GM18499 (cell line): ENCODE results near the gene ZNF469.

Source experiments
- ATAC-seq: cut with Tn5 transposase; IDR thresholded peaks from one replicate; pipeline ENCODE4 v1.9.1; 2021; ENCODE audit warnings: moderate number of reproducible peaks; ENCODE audit not compliant: insufficient read depth, unreplicated experiment

The ZNF469 gene

DNA sequence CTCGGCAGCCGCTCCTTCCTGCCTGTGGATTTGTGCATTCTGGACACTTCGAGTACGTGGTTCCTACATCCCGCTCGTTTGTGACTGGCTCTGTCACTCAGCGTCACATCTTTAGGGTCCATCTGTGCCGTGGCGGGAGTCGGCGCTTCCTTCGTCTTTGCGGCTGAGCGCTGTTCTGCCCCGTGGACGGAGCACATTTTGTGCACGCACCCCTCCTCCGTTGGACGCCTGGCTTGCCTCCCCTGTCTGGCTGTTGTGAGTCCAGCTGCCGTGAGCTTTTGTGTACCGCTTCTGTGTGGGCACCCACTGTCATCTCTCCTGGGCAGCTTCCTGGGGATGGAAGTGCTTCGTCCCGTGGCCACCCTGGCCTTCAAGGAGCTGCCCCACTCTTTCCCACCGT, 6.4 kb downstream of the ZNF469 start:
- no peak for ATAC-seq

DNA sequence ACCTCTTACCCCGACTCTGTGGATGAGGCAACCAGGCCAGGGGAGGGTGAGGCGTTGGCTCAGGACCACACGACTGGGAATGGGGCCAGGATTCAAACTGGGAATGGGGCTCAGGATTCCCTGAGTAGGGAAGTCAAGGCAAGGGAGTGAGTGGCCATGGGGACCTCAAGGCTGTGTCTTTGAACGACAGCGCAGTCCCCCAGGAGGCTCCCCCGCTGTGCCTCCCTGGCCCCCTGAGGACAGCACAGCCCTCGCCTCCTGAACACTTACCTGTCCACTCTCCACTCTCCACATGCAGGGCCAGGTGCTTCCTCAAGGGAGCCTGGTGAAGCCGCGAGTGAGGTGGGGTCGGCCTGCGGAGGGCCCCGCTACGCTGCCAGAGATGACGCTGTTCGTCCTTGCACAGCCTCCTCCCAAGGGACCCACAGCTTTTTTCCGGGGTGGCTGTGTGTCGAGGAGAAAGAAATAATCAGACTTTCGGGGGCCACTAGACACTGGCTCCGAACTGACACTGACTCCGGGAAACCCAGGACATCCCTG, 6.9 kb downstream of the ZNF469 start:
- ATAC-seq: no peak

DNA sequence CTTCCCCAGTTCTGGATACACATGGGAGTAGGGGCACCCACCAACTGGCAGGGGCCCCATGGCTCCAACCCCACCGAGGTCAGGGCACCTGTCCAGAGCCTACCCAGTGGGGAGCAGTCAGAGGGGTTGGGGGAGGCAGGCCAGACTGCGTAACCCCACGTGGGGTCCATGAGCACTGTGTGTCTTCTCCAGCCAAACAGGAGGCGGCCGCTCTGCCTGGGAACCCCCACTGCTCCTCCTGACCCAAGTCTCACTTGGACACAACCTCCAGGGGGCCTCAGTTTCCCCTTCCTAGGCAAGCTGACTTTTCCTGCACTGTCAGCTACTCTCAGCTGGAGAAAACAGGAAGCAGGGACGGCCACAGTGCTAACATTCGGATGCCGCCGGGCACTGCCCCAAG, 7.5 kb downstream of the ZNF469 start:
- no peak for ATAC-seq

DNA sequence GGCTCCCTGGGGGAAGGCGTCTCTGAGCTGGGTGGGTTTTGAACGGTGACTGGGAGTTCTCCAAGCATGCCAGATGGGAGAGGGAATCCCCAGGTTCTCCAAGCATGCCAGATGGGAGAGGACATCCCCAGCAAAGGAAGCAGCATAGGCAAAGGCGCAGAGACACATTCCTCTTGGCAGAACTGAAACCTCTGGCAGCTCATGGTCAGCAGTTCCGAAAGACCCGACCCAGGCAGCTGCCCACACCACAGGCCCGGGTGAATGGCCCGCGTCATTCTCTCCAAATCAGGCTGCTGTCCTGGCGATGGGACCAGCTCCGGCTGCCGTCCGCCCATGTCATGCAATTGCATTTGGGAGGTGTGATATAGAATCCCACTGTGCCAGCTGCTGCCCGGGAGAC, 8.0 kb downstream of the ZNF469 start:
- ATAC-seq: no peak

DNA sequence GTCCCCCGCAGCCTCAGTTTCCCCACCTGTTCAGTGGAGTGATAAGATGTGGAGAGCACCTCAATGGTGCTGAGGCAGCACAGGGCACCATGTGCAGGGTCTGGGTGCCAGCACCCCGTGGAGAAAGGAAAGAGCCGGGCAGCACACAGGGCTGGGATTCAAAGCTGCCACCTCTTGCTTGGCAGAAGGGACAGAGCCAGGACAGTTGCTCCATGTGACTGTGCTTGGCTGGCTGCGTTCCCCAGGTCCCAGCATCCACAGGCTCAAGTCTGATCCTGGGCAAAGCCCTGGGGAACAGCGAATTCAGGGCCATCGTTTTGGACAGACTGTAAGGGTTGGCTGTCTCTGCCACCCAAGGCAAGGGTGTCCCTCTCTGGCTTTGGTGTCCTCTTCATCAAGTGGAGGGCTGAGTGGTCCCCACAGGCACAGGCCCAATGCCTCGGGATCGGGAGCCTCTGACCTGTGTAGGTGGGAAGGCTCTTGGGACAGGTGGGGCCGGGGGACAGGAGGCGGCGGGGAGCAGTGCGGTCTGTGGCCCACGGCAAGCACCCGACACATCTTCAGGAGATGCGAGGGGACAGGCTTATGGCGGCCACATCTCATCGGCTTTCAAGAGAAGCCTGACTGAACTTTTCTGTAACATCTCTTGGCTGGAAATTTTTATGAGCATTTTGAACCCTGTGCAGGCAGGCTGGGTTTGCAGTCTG, 8.5 kb downstream of the ZNF469 start:
- ATAC-seq: no peak

DNA sequence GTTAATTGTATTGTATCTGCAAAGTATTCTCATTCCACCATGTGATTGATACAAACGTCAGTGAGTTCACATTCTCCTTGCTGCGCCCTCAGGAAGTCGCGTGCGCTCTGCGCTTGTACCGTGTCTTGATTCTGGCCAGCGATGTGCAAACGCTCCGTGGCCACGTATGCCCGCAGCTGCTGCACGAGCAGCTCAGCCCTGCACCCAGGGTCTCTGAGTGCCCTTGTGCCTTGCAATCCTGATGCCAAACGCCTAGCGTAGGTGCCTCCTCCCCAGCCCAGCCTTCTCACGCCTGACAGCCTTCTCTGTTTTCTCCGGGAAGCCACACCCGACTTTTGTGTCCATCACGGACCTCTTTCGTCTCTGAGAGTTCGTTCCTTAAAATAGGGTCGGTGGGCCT, 9.4 kb downstream of the ZNF469 start:
- no peak for ATAC-seq

DNA sequence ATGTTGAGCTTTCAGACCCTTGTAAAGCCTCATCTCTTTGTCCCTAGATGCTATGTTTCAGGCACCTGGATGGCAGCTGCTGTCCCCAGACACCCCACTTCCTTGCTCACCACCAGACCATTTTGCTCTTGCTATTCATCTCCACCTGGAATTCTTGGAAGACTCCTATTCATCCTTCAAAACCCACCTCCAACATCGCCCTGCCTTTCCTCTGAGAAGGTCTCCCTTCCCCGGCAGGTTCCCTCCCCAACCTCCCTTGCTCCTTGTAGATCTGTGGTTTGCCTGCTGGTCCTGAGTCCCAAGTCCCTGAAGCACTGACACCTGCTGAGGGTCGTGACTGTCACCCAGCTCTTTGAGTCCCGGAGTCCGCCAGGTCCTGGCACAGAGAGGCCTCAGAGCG, 9.9 kb downstream of the ZNF469 start:
- no peak for ATAC-seq

DNA sequence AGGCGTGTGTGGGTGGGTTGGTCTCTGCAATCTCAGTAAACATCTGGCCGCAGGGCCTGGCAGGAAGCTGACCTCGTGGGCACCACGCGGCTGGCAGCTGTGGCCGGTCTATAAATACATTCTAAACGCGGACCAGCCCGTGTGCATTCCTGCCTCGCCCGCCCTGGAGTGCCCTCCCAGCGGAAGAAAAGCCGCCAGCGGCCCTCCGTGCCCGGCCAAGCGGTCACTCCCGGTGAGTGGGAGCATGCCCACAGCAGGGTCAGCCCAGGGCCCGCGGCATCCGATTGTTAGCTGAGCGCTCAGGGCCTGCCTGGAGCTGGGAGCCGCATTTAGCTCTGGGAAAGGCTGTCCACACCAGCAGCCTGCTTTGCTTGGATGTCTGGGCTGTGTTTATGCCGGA, 10.3 kb downstream of the ZNF469 start:
- no peak for ATAC-seq

DNA sequence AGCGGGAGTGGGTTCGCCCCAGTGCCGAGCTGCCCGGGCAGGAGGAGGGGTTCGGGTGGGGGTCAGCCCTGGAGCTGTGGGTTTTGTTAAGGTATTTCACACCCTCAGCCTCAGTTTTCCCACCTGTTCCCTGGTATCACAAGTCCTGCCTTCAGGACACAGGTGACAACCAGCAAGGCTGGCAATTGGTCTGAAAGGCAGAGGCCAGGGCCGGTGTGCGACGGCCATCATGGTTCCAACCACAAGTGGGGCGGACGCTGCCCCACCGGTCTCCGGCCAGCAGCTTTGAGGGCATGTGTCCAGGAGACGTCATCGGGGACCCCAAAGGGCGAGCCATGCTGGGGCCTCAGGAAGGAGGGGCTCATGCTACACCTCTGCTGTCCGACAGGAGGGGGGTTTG, 10.8 kb downstream of the ZNF469 start:
- ATAC-seq: no peak

DNA sequence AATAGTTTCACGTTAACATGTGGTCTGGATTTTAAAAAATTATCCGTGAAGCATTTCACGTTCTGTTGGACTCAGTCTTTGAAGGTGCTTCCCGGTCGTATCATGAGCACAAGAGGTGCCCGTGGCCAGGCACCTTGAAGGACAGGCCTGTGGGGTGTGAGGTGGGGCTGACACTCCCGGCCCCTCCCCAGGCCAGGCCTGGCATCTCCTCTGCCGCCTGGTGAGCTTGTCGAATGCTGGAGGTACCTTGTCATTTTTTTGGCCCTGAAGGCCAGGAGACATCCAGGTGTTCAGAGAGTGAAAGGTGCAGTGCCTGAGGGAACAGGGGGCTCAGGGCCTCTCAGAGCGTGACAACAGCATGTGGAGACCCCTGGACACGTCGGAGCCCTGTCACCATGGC, 11.7 kb downstream of the ZNF469 start:
- ATAC-seq: no peak

DNA sequence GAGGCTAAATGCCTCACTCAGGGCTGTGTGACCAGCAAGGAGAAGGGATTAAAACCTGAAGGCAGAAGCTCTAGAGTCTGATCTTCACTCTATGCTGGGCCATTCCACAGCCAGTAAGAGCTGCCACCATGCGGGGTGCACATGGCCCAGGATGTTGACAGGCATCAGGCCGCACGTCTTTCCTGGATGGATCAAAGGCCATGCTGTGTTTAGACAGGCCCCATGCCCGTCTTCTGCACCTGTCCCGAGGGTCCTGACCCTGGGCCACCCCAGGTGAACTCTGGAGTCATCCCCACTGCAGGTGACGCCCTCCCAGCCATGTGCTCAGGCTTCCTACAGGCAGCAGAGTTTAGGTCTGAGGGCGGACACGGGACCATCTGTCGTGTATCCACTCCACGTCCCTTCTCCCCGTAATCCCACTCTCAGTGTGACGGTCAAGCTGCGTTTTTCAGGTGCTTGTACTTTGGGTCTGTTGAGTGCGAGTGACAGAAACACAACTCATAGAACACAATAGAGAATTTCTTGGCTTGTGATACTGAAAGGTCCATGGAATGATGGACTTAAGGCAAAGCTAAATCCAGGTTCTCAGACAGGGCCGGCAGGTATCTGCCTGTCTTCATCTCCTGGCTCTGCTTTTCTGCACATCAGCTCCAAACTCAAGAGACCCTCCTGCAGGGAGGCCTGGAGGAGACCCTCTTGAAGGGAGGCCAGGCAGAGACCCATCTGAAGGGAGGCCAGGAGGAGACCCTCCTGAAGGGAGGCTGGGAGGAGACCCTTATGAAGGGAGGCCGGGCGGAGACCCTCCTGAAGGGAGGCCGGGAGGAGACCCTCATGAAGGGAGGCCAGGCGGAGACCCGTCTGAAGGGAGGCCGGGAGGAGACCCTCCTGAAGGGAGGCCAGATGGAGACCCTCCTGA, 13.2 kb downstream of the ZNF469 start:
- no peak for ATAC-seq

DNA sequence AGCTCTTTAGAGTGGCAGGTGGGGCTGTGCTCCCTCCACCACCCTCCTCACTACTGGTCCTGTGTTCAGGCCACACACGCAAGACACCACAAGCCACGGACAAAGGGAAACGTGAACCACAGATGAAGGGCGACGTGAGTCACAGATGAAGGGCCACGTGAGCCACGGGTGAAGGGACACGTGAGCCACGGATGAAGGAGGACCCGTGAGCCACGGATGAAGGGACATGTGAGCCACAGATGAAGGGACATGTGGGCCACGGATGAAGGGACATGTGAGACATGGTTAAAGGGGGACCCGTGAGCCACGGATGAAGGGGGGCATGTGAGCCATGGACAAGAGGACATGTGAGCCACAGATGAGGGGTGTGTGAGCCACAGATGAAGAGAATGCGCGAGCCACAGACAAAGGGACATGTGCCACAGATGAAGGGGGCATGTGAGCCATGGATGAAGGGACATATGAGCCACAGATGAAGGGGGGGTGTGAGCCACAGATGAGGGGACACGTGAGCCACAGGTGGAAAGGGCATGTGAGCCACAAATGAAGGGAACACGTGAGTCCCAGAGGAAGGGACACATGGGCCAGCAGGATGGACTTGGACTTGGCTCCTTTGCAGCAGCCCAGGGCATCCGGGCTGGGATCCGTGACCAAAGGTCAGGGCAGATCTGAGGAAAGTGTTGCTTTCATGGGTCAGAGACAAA, 15.6 kb downstream of the ZNF469 start:
- ATAC-seq: no peak

DNA sequence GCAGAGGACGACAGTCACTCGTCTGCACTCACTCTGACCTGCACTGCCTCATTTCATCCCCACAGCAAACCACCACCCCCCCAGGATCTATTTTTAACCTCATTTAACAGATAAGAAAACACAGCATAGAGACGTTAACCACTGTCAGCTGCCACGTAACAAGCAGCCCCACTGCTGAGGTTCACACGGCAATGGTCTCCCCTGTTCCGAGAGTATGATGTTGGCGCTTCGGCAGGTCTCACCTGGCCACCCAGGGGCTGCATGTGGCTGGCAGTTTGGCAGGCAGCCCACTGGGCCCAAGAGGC, 16.1 kb downstream of the ZNF469 start:
- ATAC-seq: no peak

DNA sequence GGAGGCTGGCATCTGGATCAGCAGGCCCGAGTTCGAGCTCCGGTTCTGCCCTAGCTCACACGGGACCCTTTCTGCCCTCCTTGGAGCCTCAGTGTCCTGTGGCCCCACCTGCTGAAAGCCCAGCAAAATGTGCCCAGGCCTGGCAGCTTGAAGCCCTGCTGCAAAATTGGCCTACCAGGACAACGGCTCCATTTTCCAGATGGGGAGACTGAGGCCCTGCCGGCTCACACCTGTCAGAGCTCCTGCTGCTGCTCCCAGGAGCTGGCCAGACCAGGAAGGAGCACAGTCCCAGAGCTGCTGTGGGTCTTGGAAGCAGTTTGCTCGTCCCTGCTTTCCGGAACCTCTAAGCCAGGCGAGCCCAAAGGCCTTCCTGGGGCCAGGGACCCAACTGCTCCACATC, 17.4 kb downstream of the ZNF469 start:
- no peak for ATAC-seq

DNA sequence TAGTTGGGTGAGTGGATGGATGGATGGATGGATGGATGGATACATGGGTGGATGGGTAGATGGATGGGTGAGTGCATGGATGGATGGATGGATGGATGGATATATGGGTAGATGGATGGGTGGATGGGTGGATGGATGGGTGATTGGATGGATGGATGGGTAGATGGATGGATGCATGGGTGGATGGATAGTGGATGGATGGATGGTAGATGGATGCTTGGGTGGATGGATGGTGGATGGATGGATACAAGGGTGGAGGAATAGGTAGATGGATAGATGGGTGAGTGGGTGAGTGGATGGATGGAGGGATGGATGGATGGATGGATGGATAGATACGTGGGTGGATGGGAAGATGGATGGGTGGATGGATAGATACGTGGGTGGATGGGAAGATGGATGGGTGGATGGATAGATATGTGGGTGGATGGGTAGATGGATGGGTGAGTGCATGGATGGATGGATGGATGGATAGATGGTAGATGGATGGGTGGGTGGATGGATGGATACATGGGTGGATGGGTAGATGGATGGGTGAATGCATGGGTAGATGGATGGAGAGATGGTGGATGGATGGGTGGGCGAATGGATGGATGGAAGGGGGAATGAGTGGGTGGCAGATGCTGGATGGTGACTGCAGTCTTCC, 19.0 kb downstream of the ZNF469 start:
- ATAC-seq: no peak

DNA sequence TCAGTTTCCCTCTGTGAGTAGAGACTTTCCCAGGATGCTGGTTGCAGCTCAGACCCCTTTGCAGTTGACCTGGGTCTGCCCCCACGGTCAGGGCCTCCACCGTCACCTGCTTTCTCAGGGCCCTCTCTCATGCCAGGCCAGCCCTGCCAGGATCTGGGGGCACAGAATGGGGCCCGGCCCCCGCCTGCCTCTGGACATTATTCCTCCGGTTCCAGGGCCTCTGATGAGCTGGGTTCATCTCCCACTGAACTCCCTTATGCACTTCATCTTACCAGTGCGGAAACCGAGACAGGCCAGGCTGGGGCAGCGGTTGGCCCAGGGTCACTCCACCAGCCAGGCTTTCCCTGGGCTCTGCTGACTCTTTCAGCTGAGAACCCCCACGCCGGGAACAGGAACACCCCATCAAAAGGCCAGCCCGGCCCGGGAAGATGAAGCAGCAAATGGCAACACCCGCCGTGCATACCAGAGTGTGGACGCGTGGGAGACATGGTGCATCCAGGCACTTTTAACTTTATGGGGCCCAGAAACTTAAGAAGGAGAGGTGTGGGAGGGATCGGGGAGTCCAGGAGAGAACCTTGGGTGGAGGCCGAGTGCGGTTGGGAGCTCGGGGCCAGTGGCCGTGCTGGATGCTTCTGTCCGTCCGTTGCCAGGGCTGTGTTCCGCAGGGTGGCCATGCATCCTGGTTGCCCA, 19.9 kb downstream of the ZNF469 start:
- ATAC-seq: no peak

DNA sequence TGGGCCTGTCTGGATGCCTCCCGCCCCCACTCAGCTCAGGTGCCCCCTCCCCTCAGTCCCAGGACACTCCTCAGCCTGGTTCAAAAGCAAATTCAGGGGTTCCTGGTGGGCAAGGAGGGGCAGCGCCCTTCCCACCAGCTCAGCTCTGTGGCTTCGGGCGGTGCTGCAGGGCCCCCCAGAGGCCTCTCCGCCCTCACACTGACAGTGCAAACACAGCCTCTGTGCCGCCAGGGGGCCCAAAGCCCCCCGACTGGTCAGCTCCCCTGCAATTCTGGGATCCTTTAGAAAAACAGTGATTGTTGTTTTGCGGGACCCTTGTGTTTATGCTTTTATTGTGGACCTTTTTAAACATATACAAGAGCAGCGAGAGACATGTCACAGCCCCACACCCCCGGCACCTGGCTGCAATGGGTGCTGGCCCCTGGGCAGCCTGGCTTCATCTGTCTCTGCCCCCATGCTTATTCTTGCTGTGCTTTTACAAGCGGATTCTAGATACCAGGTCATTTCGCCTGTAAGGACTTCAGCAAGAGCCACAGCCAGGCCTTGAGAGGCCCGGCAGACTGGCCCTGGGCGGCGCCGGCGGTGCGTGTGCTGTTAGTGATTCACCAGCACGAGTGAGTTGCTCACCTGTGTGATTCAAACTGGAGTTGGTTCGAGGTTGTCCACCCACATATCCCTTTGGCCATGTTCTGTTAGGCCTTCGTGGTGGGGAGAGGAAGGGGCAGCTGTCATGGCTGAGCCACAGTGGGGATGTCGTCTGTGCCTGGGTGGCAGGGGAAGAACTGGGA, 21.2 kb downstream of the ZNF469 start:
- no peak for ATAC-seq

DNA sequence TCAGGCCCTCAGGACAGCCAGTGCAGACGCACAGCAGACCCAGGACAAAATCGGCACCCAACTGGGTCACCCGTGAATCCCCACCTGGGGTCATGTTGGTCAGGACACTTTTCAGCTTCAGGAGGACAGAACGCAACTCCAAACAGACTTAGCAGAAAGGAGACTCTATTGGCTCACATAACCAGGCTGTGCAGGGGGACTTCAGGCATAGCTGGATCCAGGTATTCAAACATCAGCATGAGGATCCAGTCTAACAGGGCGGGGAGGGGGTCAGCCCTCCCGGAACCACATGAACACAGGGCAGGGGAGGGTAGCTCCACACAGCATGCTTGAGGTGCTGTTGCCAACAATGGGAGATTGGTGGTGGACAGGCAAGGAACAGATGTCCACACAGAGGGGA, 22.0 kb downstream of the ZNF469 start:
- no peak for ATAC-seq
